IMR-90 (cell line): ENCODE measurements around the gene AFG1L.

ENCODE experiments used
- CEBPB ChIP-seq: IDR thresholded peaks from 2 replicates; pipeline ENCODE4 v1.6.1; 2012; ENCODE audit warnings: low read depth, low read length, improper control_type of control experiment
- CTCF ChIP-seq: conservative IDR thresholded peaks from 2 replicates; pipeline ENCODE4 v1.5.1; 2012; ENCODE audit warnings: mild to moderate bottlenecking, low read depth, low read length, improper control_type of control experiment
- POLR2A ChIP-seq: IDR thresholded peaks from 2 replicates; pipeline ENCODE4 v1.6.1; 2012; ENCODE audit warnings: mild to moderate bottlenecking, low read depth, low read length
- RCOR1 ChIP-seq: IDR thresholded peaks from 2 replicates; pipeline ENCODE4 v1.6.1; 2012; ENCODE audit warnings: mild to moderate bottlenecking, low read length, improper control_type of control experiment; ENCODE audit not compliant: insufficient replicate concordance
- SMC3 ChIP-seq: fragments of 150-350 bp; IDR thresholded peaks from 2 replicates; pipeline ENCODE4 v1.6.1; 2016; ENCODE audit warnings: low read depth, mild to moderate bottlenecking, antibody characterized with exemption, low read length, moderate library complexity
- USF2 ChIP-seq: fragments of 150-350 bp; IDR thresholded peaks from 2 replicates; pipeline ENCODE4 v1.6.1; 2017; ENCODE audit warnings: mild to moderate bottlenecking, antibody characterized with exemption, low read length, low read depth

GRCh38 chr6:108355890-108356289, 61.0 kb downstream of the AFG1L start:
- TF ChIP-seq RCOR1 = no peak
- no peak for TF ChIP-seq POLR2A
- no peak for TF ChIP-seq USF2
- no peak for TF ChIP-seq CTCF
- TF ChIP-seq SMC3 = no peak
- TF ChIP-seq CEBPB = no peak
